Activated CD8-positive, alpha-beta T cell treated with anti-CD3 and anti-CD28 coated beads for 36 hours (primary cell): ENCODE measurements around the gene PRLH. TPM values are rescaled to one million over a fixed set of nuclear protein-coding genes. Genes with fewer than 3 reads are reported as not detected.

ENCODE experiments used
- ATAC-seq: fragments of 200-7000 bp; cut with Tn5 transposase; one replicate; pipeline ENCODE4 v1.10.0; 2021; ENCODE audit warnings: mild to moderate bottlenecking, moderate library complexity
- CTCF ChIA-PET: fragments of 350-600 bp; sonication (Branson Sonifier 250); formaldehyde crosslinking; loops from one replicate; lab custom pipeline; 2021; ENCODE audit warnings: antibody characterized with exemption; lab: Charles Lee
- POLR2A ChIA-PET: fragments of 350-600 bp; sonication (Branson Sonifier 250); formaldehyde crosslinking; loops from one replicate; lab custom pipeline; 2021; ENCODE audit warnings: antibody characterized with exemption; lab: Charles Lee
- DNase-seq: peaks from one replicate; pipeline ENCODE4 v3.0.0-alpha.2; 2020
- H3K27ac Mint-ChIP-seq: one replicate; pipeline ENCODE4 v1.8.0; 2021; ENCODE audit warnings: mild to moderate bottlenecking, mixed read lengths
- H3K27me3 Mint-ChIP-seq: one replicate; pipeline ENCODE4 v1.8.0; 2021; ENCODE audit warnings: mixed read lengths
- H3K36me3 Mint-ChIP-seq: one replicate; pipeline ENCODE4 v1.8.0; 2021; ENCODE audit warnings: low read depth, mixed read lengths
- H3K4me1 Mint-ChIP-seq: one replicate; pipeline ENCODE4 v1.8.0; 2021; ENCODE audit warnings: low read depth, mixed read lengths
- H3K4me3 Mint-ChIP-seq: one replicate; pipeline ENCODE4 v1.8.0; 2021; ENCODE audit warnings: mild to moderate bottlenecking, moderate library complexity, mixed read lengths
- H3K9me3 Mint-ChIP-seq: one replicate; pipeline ENCODE4 v1.8.0; 2021; ENCODE audit warnings: mixed read lengths
- intact Hi-C: fragments of 100-400 bp; cut with micrococcal nuclease; formaldehyde crosslinking; loops from one replicate; pipeline ENCODE4 v1.10.0; 2022
- total RNA-seq, 2 experiments: library from RNA; stranded (reverse); gene quantifications; one replicate each; pipeline ENCODE4 v1.2.3, GENCODE V29; 2021
- TF ChIP-seq, protein P1 (sequence below): fragments of 200-600 bp; IDR thresholded peaks from one replicate; pipeline ENCODE4 v1.8.0; 2022; ENCODE audit warnings: antibody characterized with exemption, mild to moderate bottlenecking

PRLH gene
- total RNA-seq, 2 experiments from 2014 or later = not detected

DNA sequence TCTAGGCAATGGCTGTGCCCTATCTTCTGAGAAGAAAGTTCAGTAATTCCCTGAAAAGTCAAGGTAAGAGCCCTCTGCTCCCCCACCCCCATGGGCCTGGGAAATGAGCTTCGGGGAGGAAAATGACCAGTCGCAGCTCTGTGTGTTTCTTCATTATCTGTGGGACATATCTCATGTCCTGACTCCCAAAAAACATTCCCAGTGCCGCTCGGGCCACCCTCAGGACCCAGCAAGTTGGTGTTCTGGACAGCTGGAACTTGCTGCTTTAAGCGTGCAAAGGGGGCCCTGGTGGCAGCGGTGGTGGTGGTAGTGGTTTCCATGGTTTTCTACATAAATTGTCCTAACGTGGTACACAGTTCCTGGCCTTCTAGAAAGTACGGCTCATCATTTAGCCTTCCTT, 17.2 kb upstream of the PRLH start:
- Mint-ChIP-seq H3K9me3 (no peaks in the 10 kb centered on the region), H3K27ac (no peak overlapping the region), H3K36me3 (no peaks in the 10 kb centered on the region), H3K27me3 (peaks cover 4% of the 10 kb centered on the region), H3K4me1 (no peaks in the 10 kb centered on the region), H3K4me3 (no peak overlapping the region)
- intact Hi-C loops = no loop called here
- POLR2A ChIA-PET = no interaction called here
- TF ChIP-seq, protein P1, sequence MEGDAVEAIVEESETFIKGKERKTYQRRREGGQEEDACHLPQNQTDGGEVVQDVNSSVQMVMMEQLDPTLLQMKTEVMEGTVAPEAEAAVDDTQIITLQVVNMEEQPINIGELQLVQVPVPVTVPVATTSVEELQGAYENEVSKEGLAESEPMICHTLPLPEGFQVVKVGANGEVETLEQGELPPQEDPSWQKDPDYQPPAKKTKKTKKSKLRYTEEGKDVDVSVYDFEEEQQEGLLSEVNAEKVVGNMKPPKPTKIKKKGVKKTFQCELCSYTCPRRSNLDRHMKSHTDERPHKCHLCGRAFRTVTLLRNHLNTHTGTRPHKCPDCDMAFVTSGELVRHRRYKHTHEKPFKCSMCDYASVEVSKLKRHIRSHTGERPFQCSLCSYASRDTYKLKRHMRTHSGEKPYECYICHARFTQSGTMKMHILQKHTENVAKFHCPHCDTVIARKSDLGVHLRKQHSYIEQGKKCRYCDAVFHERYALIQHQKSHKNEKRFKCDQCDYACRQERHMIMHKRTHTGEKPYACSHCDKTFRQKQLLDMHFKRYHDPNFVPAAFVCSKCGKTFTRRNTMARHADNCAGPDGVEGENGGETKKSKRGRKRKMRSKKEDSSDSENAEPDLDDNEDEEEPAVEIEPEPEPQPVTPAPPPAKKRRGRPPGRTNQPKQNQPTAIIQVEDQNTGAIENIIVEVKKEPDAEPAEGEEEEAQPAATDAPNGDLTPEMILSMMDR = no peak
- ATAC-seq (no peak), DNase-seq (no peak)
- CTCF ChIA-PET = interaction anchor here (0.9 to 1.8 kb wide), 3 partner anchors 23 to 128 kb away, joined by 4 to 10 read pairs (median 7); no protein-coding TSS in a partner anchor

- intact Hi-C loops = no loop called here
- Mint-ChIP-seq H3K27ac (no peak overlapping the region), H3K9me3 (peaks cover 4% of the 10 kb centered on the region), H3K27me3 (peaks cover 4% of the 10 kb centered on the region), H3K4me3 (no peak overlapping the region), H3K36me3 (no peaks in the 10 kb centered on the region), H3K4me1 (no peaks in the 10 kb centered on the region)
- TF ChIP-seq, protein P1 = no peak
- DNase-seq = no peak
- no peak for ATAC-seq
- CTCF ChIA-PET = interaction anchor here (0.9 to 1.8 kb wide), 3 partner anchors 22 to 129 kb away, joined by 4 to 10 read pairs (median 7); no protein-coding TSS in a partner anchor
- POLR2A ChIA-PET = no interaction called here
Measured at GRCh38 chr2:237549643-237550415, 16.5 kb upstream of the PRLH start.

DNA sequence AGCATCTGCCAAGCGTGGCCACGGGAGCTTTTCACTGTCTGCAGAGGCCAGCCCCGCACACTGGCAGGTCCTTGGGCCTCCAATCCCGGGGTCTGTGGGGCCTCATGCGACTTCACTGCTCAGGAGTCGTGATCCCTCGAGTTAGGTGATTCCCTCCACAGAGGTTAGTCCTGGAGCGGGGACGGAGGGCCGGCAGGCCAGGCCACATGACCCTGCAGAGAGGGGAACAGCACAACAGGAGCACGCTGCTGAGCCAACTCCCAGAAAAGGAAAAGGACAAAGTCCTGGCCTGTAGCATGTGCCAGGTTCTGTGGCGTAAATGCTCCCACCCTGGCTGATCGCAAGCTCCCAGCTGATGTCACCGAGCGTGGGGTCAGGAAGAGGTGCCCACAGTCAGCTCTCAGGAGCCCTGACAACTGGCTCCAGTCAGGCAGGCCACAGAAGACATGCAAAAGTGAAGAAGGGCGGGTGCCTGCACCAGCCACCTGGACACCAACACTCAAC, 15.3 kb upstream of the PRLH start:
- H3K27ac Mint-ChIP-seq = no peak overlapping the region
- H3K9me3 Mint-ChIP-seq = peaks cover 7% of the 10 kb centered on the region
- ATAC-seq (no peak), DNase-seq (no peak)
- TF ChIP-seq, protein P1 = no peak
- H3K4me1 Mint-ChIP-seq = no peaks in the 10 kb centered on the region
- H3K36me3 Mint-ChIP-seq = no peaks in the 10 kb centered on the region
- H3K4me3 Mint-ChIP-seq = no peak overlapping the region
- ChIA-PET CTCF (interaction anchor here (1.0 kb wide), 1 partner anchor 38 kb away, joined by 4 read pairs; no protein-coding TSS in a partner anchor), POLR2A (no interaction called here)
- intact Hi-C loops = no loop called here
- peaks cover 6% of the 10 kb centered on the region for H3K27me3 Mint-ChIP-seq

DNA sequence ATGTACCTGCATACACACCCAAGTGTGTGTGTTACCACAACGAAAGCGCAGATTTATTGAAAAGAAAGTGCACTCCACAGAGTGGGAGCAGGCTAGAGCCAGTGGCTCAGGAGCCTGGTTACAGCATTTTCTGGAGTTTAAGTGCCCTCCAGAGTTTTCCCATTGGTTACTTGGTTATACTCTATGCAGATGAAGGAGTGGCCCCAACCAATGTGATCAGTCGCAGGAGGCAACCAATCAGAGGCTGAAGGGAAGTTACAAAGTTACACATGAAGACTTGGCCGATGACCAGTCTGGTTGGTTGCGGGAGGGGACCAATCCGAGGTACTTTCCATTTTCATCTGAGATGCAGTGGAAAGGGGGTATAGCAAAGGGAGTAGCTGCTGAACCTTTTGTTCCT, 13.5 kb upstream of the PRLH start:
- DNase-seq (no peak), ATAC-seq (no peak)
- intact Hi-C loops = no loop called here
- POLR2A ChIA-PET = no interaction called here
- Mint-ChIP-seq H3K9me3 (peaks cover 13% of the 10 kb centered on the region), H3K4me3 (no peak overlapping the region), H3K36me3 (no peaks in the 10 kb centered on the region), H3K4me1 (peaks cover 10% of the 10 kb centered on the region), H3K27ac (no peak overlapping the region), H3K27me3 (peaks cover 6% of the 10 kb centered on the region)
- TF ChIP-seq, protein P1 = no peak
- CTCF ChIA-PET = no interaction called here

- ChIA-PET POLR2A (no interaction called here), CTCF (interaction anchor here (4.9 kb wide), 1 partner anchor 18 kb away, joined by 41 read pairs; no protein-coding TSS in a partner anchor)
- Mint-ChIP-seq H3K4me1 (peaks cover 12% of the 10 kb centered on the region), H3K36me3 (no peaks in the 10 kb centered on the region), H3K9me3 (peaks cover 13% of the 10 kb centered on the region), H3K27me3 (peaks cover 7% of the 10 kb centered on the region), H3K27ac (no peak overlapping the region), H3K4me3 (no peak overlapping the region)
- DNase-seq = no peak
- intact Hi-C loops = no loop called here
- TF ChIP-seq, protein P1 = no peak
- ATAC-seq = no peak
Measured at GRCh38 chr2:237553948-237554347, 12.4 kb upstream of the PRLH start.
